Upper lobe of left lung (tissue), 4 donors: ENCODE results near the gene BCAS4.
"Not testable (repeated sequence)": the region's sequence is repeated elsewhere in the genome, so short reads cannot be mapped to it uniquely, and the experiment has no call there.

Source experiments
- POLR2AphosphoS5 ChIP-seq, 2 donors: sonication (generic); formaldehyde crosslinking; IDR thresholded peaks; one replicate each; pipeline ENCODE4 v1.5.1; 2017; ENCODE audit warnings: antibody characterized with exemption in 2 of 2
- TF ChIP-seq, protein P1 (sequence below), 6 experiments: fragments of 450-650 bp in 4 of 6; fragments of 200-600 bp in 2 of 6; sonication (generic) in 2 of 6; IDR thresholded peaks; one replicate each; pipeline ENCODE4 v1.5.1; 2016 to 2019; ENCODE audit warnings: antibody characterized with exemption in 6 of 6

DNA sequence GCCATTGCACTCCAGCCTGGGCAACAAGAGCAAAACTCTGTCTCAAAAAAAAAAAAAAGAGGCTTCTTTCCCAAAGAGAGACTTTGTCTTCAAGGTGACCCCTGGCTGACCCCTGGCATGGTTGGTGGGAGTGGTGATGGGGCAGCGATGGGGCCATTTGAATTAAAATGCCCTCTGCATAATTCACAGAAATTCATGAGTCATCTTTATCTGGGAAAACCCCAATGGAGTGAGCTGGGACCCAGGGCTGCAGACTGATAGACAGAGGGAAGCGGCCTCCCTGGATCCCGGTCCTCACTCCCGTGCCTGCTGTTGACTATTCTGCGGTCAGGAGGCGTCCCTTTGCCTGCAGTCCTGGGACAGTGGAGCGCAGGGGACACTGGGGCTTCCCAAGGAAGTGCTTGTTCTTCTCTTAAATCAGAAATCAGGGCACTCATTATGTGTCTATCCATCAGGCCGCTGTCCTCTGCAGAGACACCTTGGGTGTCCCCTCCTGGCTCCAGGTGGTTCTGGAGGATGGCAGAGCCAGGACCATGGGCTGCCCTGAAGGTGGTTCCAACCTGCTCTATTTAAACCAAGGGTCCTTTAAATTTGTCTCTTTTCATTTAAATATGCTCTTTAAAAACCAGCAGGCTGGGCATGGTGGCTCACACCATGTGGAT, 23.3 kb upstream of the BCAS4 start:
- not testable (repeated sequence) for TF ChIP-seq POLR2AphosphoS5 (IDR thresholded peaks at IDR 0.05)
- TF ChIP-seq, protein P1, sequence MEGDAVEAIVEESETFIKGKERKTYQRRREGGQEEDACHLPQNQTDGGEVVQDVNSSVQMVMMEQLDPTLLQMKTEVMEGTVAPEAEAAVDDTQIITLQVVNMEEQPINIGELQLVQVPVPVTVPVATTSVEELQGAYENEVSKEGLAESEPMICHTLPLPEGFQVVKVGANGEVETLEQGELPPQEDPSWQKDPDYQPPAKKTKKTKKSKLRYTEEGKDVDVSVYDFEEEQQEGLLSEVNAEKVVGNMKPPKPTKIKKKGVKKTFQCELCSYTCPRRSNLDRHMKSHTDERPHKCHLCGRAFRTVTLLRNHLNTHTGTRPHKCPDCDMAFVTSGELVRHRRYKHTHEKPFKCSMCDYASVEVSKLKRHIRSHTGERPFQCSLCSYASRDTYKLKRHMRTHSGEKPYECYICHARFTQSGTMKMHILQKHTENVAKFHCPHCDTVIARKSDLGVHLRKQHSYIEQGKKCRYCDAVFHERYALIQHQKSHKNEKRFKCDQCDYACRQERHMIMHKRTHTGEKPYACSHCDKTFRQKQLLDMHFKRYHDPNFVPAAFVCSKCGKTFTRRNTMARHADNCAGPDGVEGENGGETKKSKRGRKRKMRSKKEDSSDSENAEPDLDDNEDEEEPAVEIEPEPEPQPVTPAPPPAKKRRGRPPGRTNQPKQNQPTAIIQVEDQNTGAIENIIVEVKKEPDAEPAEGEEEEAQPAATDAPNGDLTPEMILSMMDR (IDR thresholded peaks at IDR 0.05) = not testable (repeated sequence)
